HepG2 (cell line): Measurements from ENCODE around the gene EXOSC7. TPM values are rescaled to one million over a fixed set of nuclear protein-coding genes. Genes with fewer than 3 reads are reported as not detected.

Source experiments
- ATAC-seq: fragments of 200-7000 bp; cut with Tn5 transposase; 3 replicates; pipeline ENCODE4 v1.9.1; 2020; ENCODE audit warnings: mild to moderate bottlenecking, moderate library complexity
- BruUV-seq: library from RNA; stranded (reverse); fragments of 400-500 nt; replicated peaks from 2 replicates; lab custom pipeline; 2021; lab: Mats Ljungman, UMichigan
- CTCF ChIA-PET: fragments of 300-600 bp; formaldehyde crosslinking; extraction: SDS; loops from one replicate; lab custom pipeline; 2021; ENCODE audit warnings: low total read pairs, inconsistent platforms, low intra/inter-chr PET ratio; lab: Yijun Ruan, JAX
- POLR2A ChIA-PET: fragments of 350-600 bp; sonication (Branson Sonifier 250); formaldehyde crosslinking; loops from one replicate; lab custom pipeline; 2020; ENCODE audit warnings: antibody characterized with exemption, inconsistent platforms; lab: Yijun Ruan, JAX
- DNase-seq: peaks from one replicate; pipeline ENCODE4 v3.0.0-alpha.2; 2015; ENCODE audit warnings: low spot score
- FAIRE-seq: peaks from 3 replicates; lab custom pipeline; 2011; peaks lifted over from hg19 to GRCh38; lab: Jason Lieb, UNC
- H2AFZ ChIP-seq: one replicate; pipeline ENCODE4 v1.6.1; 2011; ENCODE audit warnings: low read length, inconsistent platforms
- H3K27ac ChIP-seq: fragments of 300-600 bp; 3 replicates; pipeline ENCODE4 v1.8.0; 2011; ENCODE audit warnings: mixed run types, mild to moderate bottlenecking, mixed read lengths, low read length, inconsistent platforms; ENCODE audit not compliant: insufficient read depth; ENCODE audit errors: extremely low read length
- H3K27me3 ChIP-seq, 2 experiments: fragments of 200-600 bp in 1 of 2; 2 replicates in 1 of 2; 3 replicates in 1 of 2; pipeline versions ENCODE4 v1.6.0 to v1.8.0; 2011; ENCODE audit warnings: low read length in 2 of 2, mild to moderate bottlenecking in 2 of 2, moderate library complexity in 2 of 2, inconsistent platforms in 1 of 2; ENCODE audit not compliant: insufficient read depth in 2 of 2, control insufficient read depth in 1 of 2
- H3K36me3 ChIP-seq, 2 experiments: fragments of 200-600 bp in 1 of 2; replicated peaks in 1 of 2; 2 replicates in 1 of 2; 3 replicates in 1 of 2; pipeline versions ENCODE4 v1.5.1 to v1.8.0; 2011; ENCODE audit warnings: low read length in 2 of 2, inconsistent platforms in 1 of 2; ENCODE audit not compliant: insufficient read depth in 2 of 2, control insufficient read depth in 1 of 2
- H3K4me1 ChIP-seq: 2 replicates; pipeline ENCODE4 v1.5.1; 2012; ENCODE audit warnings: low read length, inconsistent platforms; ENCODE audit not compliant: insufficient read depth
- H3K4me2 ChIP-seq: 2 replicates; pipeline ENCODE4 v1.6.0; 2011; ENCODE audit warnings: low read depth, low read length, inconsistent platforms
- H3K4me3 ChIP-seq, 3 experiments: fragments of 200-600 bp in 1 of 3; sonication (generic), shearing (Covaris generic) in 1 of 3; replicated peaks in 1 of 3; 2 replicates each; pipeline ENCODE4 v1.5.1; 2011 to 2016; ENCODE audit warnings: low read length in 3 of 3, inconsistent platforms in 2 of 3, low read depth in 2 of 3, mild to moderate bottlenecking in 2 of 3, control low read depth in 1 of 3, mixed read lengths in 1 of 3; ENCODE audit not compliant: insufficient read depth in 1 of 3
- H3K79me2 ChIP-seq: one replicate; pipeline ENCODE4 v1.6.1; 2011; ENCODE audit warnings: low read length, inconsistent platforms; ENCODE audit not compliant: insufficient read depth
- H3K9ac ChIP-seq: 2 replicates; pipeline ENCODE4 v1.6.0; 2011; ENCODE audit warnings: mild to moderate bottlenecking, low read depth, low read length, inconsistent platforms; ENCODE audit not compliant: insufficient read depth
- H3K9me3 ChIP-seq: 2 replicates; pipeline ENCODE4 v1.5.1; 2012; ENCODE audit warnings: mild to moderate bottlenecking, low read length
- H4K20me1 ChIP-seq: 2 replicates; pipeline ENCODE4 v1.6.0; 2011; ENCODE audit warnings: inconsistent platforms, mild to moderate bottlenecking, low read length, moderate library complexity; ENCODE audit not compliant: insufficient read depth
- DNMT3B ChIP-seq: conservative IDR thresholded peaks from 2 replicates; pipeline ENCODE4 v1.6.1; 2016; ENCODE audit warnings: missing biosample characterization, control low read depth
- LCORL ChIP-seq, 2 experiments: fragments of 450-650 bp in 1 of 2; sonication (generic) in 1 of 2; formaldehyde crosslinking in 1 of 2; IDR thresholded peaks; 2 replicates each; pipeline versions ENCODE4 v1.5.0 to v1.6.1; 2017 to 2020; ENCODE audit warnings: antibody characterized with exemption in 1 of 2, missing genetic modification reagents in 1 of 2
- SOX5 ChIP-seq: IDR thresholded peaks from 2 replicates; pipeline ENCODE4 v1.6.1; 2016; ENCODE audit warnings: borderline replicate concordance
- ZFY ChIP-seq: sonication (generic); formaldehyde crosslinking; IDR thresholded peaks from 2 replicates; pipeline ENCODE4 v1.4.0; 2020; ENCODE audit warnings: missing genetic modification reagents
- ZNF121 ChIP-seq: sonication (generic); formaldehyde crosslinking; IDR thresholded peaks from 2 replicates; pipeline ENCODE4 v1.5.0; 2020; ENCODE audit warnings: mild to moderate bottlenecking, missing genetic modification reagents
- WGBS: methylation state at CpG from one replicate; pipeline ENCODE4 v1.1.6; 2017; ENCODE audit warnings: low lambda C conversion rate; 5-methylcytosine and 5-hydroxymethylcytosine counted together
- in situ Hi-C: cut with HindIII; loops from 2 replicates; pipeline ENCODE4 v1.10.0; 2017; ENCODE audit warnings: low pct_unique_long_range_greater_than_20kb; ENCODE audit not compliant: extremely low pct_ligation_motif_present
- intact Hi-C: fragments of 100-400 bp; cut with micrococcal nuclease; formaldehyde crosslinking; loops from one replicate; pipeline ENCODE4 v1.10.0; 2022; ENCODE audit not compliant: unreplicated experiment
- polyA plus RNA-seq, 8 experiments: library from polyadenylated mRNA; depleted of rRNA in 3 of 8; stranded (reverse) in 7 of 8; unstranded in 1 of 8; fragments of >200 nt; fragmentation: Illumina TruSeq in 4 of 8; extraction: Trizol in 4 of 8; gene quantifications; 2 replicates each; pipeline versions ENCODE4 v1.2.1 to v1.2.3, GENCODE V29; 2011 to 2016; ENCODE audit warnings: low read depth in 4 of 8, missing spikeins in 1 of 8, mixed read lengths in 1 of 8; ENCODE audit not compliant: insufficient read depth in 1 of 8
- total RNA-seq, 5 experiments: library from RNA; depleted of rRNA; stranded (reverse); fragments of >200 nt; fragmentation: Illumina TruSeq; extraction: Trizol; gene quantifications; 2 replicates each; pipeline ENCODE4 v1.2.3, GENCODE V29; 2016; ENCODE audit warnings: low read depth in 1 of 5
- TF ChIP-seq, protein P1 (sequence below): sonication (generic); formaldehyde crosslinking; IDR thresholded peaks from 2 replicates; pipeline ENCODE4 v1.9.0; 2021; ENCODE audit warnings: missing genetic modification reagents, borderline replicate concordance
- TF ChIP-seq, protein P2 (sequence below): IDR thresholded peaks from 2 replicates; pipeline ENCODE4 v1.6.1; 2016
- TF ChIP-seq, protein P3 (sequence below): IDR thresholded peaks from 2 replicates; pipeline ENCODE4 v1.6.1; 2016; ENCODE audit warnings: missing genetic modification reagents, missing compliant biosample characterization
- TF ChIP-seq, protein P4 (sequence below): sonication (generic); formaldehyde crosslinking; IDR thresholded peaks from 2 replicates; pipeline ENCODE4 v1.4.0; 2020; ENCODE audit warnings: missing genetic modification reagents; ENCODE audit errors: not compliant biosample characterization

EXOSC7 gene
- total and polyA plus RNA-seq, 2 of the 13 experiments (the other 11 are each of a cell fraction or from before 2014, with no cell fraction given), result 68.3 to 74.7 TPM

DNA sequence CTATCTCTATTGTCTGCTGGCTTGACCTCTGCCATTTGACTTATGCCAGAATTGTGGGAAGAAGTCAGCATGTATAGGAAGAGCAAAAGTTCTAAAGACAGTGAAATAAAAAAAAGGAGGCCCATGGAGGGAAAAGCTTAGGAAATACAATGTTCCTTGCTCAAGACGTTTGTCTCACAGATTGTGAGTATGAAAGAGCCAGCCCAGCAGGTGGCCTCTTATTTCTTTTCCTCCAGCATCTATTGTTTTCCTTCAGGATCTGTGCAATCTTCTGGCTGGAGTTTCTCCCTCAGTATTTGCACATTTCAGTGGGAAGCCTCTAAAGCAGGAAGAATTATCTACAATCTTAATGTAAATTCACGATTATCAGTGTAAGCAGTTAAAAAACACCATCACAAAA lies 43.8 kb upstream of the EXOSC7 start:
- ChIA-PET CTCF (no interaction called here), POLR2A (no interaction called here)
- Histone ChIP-seq H3K4me1 (peaks cover 13% of the 10 kb centered on the region), H3K9me3 (no peaks in the 10 kb centered on the region), H3K79me2 (no peaks in the 10 kb centered on the region), H3K36me3 (peaks cover 11 to 40% of the 10 kb centered on the region in 2 experiments; a peak in 4 of 5 replicates), H2AFZ (no peak overlapping the region), H3K27ac (no peak overlapping the region), H3K27me3 (no peaks in the 10 kb centered on the region), H3K4me3 (no peak overlapping the region), H3K9ac (no peak overlapping the region), H4K20me1 (no peaks in the 10 kb centered on the region), H3K4me2 (no peak overlapping the region)
- TF ChIP-seq, protein P1, sequence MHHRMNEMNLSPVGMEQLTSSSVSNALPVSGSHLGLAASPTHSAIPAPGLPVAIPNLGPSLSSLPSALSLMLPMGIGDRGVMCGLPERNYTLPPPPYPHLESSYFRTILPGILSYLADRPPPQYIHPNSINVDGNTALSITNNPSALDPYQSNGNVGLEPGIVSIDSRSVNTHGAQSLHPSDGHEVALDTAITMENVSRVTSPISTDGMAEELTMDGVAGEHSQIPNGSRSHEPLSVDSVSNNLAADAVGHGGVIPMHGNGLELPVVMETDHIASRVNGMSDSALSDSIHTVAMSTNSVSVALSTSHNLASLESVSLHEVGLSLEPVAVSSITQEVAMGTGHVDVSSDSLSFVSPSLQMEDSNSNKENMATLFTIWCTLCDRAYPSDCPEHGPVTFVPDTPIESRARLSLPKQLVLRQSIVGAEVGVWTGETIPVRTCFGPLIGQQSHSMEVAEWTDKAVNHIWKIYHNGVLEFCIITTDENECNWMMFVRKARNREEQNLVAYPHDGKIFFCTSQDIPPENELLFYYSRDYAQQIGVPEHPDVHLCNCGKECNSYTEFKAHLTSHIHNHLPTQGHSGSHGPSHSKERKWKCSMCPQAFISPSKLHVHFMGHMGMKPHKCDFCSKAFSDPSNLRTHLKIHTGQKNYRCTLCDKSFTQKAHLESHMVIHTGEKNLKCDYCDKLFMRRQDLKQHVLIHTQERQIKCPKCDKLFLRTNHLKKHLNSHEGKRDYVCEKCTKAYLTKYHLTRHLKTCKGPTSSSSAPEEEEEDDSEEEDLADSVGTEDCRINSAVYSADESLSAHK (CRISPR knock-in tag), result no peak
- TF ChIP-seq, protein P2, sequence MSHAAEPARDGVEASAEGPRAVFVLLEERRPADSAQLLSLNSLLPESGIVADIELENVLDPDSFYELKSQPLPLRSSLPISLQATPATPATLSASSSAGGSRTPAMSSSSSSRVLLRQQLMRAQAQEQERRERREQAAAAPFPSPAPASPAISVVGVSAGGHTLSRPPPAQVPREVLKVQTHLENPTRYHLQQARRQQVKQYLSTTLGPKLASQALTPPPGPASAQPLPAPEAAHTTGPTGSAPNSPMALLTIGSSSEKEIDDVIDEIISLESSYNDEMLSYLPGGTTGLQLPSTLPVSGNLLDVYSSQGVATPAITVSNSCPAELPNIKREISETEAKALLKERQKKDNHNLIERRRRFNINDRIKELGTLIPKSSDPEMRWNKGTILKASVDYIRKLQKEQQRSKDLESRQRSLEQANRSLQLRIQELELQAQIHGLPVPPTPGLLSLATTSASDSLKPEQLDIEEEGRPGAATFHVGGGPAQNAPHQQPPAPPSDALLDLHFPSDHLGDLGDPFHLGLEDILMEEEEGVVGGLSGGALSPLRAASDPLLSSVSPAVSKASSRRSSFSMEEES, result no peak
- TF ChIP-seq SOX5 (CRISPR knock-in tag) (no peak), ZFY (no peak), DNMT3B (no peak), LCORL (IDR thresholded peaks at IDR 0.05) (no peak), LCORL (CRISPR knock-in tag; IDR thresholded peaks at IDR 0.05) (no peak), ZNF121 (no peak)
- TF ChIP-seq, protein P3, sequence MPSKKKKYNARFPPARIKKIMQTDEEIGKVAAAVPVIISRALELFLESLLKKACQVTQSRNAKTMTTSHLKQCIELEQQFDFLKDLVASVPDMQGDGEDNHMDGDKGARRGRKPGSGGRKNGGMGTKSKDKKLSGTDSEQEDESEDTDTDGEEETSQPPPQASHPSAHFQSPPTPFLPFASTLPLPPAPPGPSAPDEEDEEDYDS (CRISPR knock-in tag), result no peak
- TF ChIP-seq, protein P4, sequence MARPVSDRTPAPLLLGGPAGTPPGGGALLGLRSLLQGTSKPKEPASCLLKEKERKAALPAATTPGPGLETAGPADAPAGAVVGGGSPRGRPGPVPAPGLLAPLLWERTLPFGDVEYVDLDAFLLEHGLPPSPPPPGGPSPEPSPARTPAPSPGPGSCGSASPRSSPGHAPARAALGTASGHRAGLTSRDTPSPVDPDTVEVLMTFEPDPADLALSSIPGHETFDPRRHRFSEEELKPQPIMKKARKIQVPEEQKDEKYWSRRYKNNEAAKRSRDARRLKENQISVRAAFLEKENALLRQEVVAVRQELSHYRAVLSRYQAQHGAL, result no peak
- ATAC-seq, result no peak
- FAIRE-seq, result no peak
- DNase-seq, result no peak
- WGBS, result 89% methylated on average over 2 of the region's 2 CpGs
- TSS peak; percentile 27 for BruUV-seq
- intact Hi-C loops (no loop called here), in situ Hi-C loops (no loop called here)
